Transverse colon (tissue), 4 donors: ENCODE results near the gene HUNK. TPM values are rescaled to one million over a fixed set of nuclear protein-coding genes. Genes with fewer than 3 reads are reported as not detected.

Experiments used
- DNase-seq: peaks from one replicate; pipeline ENCODE4 v3.0.0-alpha.2; 2019
- H3K27ac ChIP-seq, 4 donors: fragments of 200-600 bp; sonication (generic); 2 replicates each; pipeline ENCODE4 v1.5.1; 2016 to 2018; ENCODE audit warnings: inconsistent platforms in 4 of 4
- H3K27me3 ChIP-seq: fragments of 200-600 bp; sonication (generic); 2 replicates; pipeline ENCODE4 v1.5.1; 2017; ENCODE audit warnings: inconsistent platforms
- H3K36me3 ChIP-seq, 4 donors: fragments of 200-600 bp; sonication (generic); 2 replicates each; pipeline ENCODE4 v1.5.1; 2017 to 2019; ENCODE audit warnings: inconsistent platforms in 4 of 4
- H3K4me1 ChIP-seq, 4 donors: fragments of 200-600 bp; sonication (generic); 2 replicates each; pipeline ENCODE4 v1.5.1; 2017 to 2020; ENCODE audit warnings: inconsistent platforms in 4 of 4
- H3K4me3 ChIP-seq, 4 donors: fragments of 200-600 bp; sonication (generic); 1 replicate in 1 of 4; 2 replicates in 3 of 4; pipeline versions ENCODE4 v1.5.1 to v1.6.1; 2017 to 2019; ENCODE audit warnings: inconsistent platforms in 4 of 4
- H3K9me3 ChIP-seq, 2 donors: fragments of 200-600 bp; sonication (generic); 2 replicates each; pipeline ENCODE4 v1.5.1; 2017 to 2019; ENCODE audit warnings: inconsistent platforms in 2 of 2
- EP300 ChIP-seq: sonication (generic); formaldehyde crosslinking; IDR thresholded peaks from one replicate; pipeline ENCODE4 v1.6.1; 2017; ENCODE audit warnings: antibody characterized with exemption, low read depth
- POLR2A ChIP-seq: fragments of 450-650 bp; IDR thresholded peaks from one replicate; pipeline ENCODE4 v1.6.1; 2016; ENCODE audit warnings: antibody characterized with exemption, mild to moderate bottlenecking, moderate library complexity
- POLR2AphosphoS5 ChIP-seq, 3 donors: sonication (generic); formaldehyde crosslinking; IDR thresholded peaks; one replicate each; pipeline ENCODE4 v1.6.1; 2016; ENCODE audit warnings: antibody characterized with exemption in 3 of 3
- WGBS, 2 donors: methylation state at CpG; one replicate each; pipeline ENCODE4 v1.1.5; 2018; ENCODE audit warnings: low coverage in 1 of 2; 5-methylcytosine and 5-hydroxymethylcytosine counted together
- in situ Hi-C, 4 donors: fragments of 200-750 bp; cut with MboI; loops; one replicate each; pipeline versions ENCODE4 v1.15.0 to v1.15.1; 2017; ENCODE audit warnings: low sequenced_read_pairs in 3 of 4, low pct_ligation_motif_present in 1 of 4, low pct_unique_long_range_greater_than_20kb in 1 of 4
- intact Hi-C: fragments of 100-400 bp; cut with DNase I; formaldehyde crosslinking; loops from one replicate; pipeline ENCODE4 v1.15.1; 2023; ENCODE audit warnings: low total_unique reads
- total RNA-seq, 4 donors: library from RNA; depleted of rRNA; stranded (reverse); fragments of >200 nt; gene quantifications; one replicate each; pipeline ENCODE4 v1.1.0, GENCODE V29; 2016
- TF ChIP-seq, protein P1 (sequence below), 5 experiments: fragments of 200-600 bp in 3 of 5; fragments of 450-650 bp in 2 of 5; sonication (generic) in 3 of 5; IDR thresholded peaks; 1 replicate in 2 of 5; 2 replicates in 3 of 5; pipeline ENCODE4 v1.5.1; 2016 to 2017; ENCODE audit warnings: antibody characterized with exemption in 5 of 5, inconsistent platforms in 3 of 5, mild to moderate bottlenecking in 2 of 5, moderate library complexity in 1 of 5

HUNK gene
- total RNA-seq, 4 donors from 2014 or later: 1.8 to 6.7 (median 3.9) TPM

DNA sequence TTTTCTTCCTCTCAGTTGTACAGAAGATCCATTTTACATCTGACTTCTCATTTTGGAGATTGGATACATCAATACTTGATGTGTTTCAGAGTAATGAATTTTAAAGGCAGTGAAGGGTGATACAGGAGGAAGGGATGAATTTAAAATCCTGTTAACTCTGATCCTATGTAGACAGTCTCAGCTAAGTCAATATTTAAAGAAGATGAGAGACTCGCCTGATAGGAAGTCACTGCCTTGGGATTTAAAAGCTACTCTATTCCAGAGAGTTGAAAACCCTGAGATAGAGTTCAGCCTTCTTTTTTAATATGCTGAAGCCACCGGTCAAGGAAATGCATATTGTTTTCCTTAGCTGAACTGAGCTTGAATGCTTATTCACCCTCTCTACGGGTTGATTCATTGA lies 42.7 kb downstream of the HUNK start:
- Histone ChIP-seq H3K27me3 (no peaks in the 10 kb centered on the region), H3K4me1 (no peaks in the 10 kb centered on the region), H3K36me3 (no peaks in the 10 kb centered on the region), H3K27ac (no peak overlapping the region), H3K4me3 (no peak overlapping the region), H3K9me3 (no peaks in the 10 kb centered on the region)
- intact Hi-C loops: no loop called here
- 57 to 64% methylated on average over 3 of the region's 3 CpGs for WGBS, 2 donors
- TF ChIP-seq POLR2A: no peak
- TF ChIP-seq, protein P1, sequence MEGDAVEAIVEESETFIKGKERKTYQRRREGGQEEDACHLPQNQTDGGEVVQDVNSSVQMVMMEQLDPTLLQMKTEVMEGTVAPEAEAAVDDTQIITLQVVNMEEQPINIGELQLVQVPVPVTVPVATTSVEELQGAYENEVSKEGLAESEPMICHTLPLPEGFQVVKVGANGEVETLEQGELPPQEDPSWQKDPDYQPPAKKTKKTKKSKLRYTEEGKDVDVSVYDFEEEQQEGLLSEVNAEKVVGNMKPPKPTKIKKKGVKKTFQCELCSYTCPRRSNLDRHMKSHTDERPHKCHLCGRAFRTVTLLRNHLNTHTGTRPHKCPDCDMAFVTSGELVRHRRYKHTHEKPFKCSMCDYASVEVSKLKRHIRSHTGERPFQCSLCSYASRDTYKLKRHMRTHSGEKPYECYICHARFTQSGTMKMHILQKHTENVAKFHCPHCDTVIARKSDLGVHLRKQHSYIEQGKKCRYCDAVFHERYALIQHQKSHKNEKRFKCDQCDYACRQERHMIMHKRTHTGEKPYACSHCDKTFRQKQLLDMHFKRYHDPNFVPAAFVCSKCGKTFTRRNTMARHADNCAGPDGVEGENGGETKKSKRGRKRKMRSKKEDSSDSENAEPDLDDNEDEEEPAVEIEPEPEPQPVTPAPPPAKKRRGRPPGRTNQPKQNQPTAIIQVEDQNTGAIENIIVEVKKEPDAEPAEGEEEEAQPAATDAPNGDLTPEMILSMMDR (IDR thresholded peaks at IDR 0.05): no peak
- no peak for TF ChIP-seq EP300
- in situ Hi-C loops: no loop called here
- no peak for DNase-seq

DNA sequence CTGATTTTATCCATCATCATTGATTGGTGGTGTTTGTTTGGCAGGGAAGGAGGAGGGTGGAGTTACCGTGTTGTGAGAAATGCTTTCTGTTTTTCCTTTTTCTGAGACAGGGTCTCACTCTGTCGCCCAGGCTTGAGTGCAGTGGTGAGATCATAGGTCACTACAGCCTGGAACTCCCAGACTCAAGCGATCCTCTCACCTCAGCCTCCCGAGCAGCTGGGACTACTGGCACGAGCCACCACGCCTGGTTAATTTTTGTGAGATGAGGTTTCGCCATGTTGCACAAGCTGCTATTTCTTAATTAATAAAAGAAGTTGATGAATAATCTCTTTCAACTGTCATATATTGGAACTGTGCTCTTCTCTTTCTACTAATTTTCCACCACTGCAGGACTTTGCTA lies 44.3 kb downstream of the HUNK start:
- DNase-seq: no peak
- H3K4me3 ChIP-seq: no peak overlapping the region
- H3K4me1 ChIP-seq: no peaks in the 10 kb centered on the region
- WGBS, 2 donors: 87 to 96% methylated on average over 4 to 7 of the region's 7 CpGs
- no peaks in the 10 kb centered on the region for H3K36me3 ChIP-seq
- H3K27ac ChIP-seq: no peak overlapping the region
- H3K27me3 ChIP-seq: no peaks in the 10 kb centered on the region
- no peaks in the 10 kb centered on the region for H3K9me3 ChIP-seq
- in situ Hi-C loops (no loop called here), intact Hi-C loops (no loop called here)
- TF ChIP-seq POLR2AphosphoS5 (IDR thresholded peaks at IDR 0.05) (no peak), EP300 (no peak), POLR2A (no peak)
- TF ChIP-seq, protein P1 (IDR thresholded peaks at IDR 0.05): no peak

DNA sequence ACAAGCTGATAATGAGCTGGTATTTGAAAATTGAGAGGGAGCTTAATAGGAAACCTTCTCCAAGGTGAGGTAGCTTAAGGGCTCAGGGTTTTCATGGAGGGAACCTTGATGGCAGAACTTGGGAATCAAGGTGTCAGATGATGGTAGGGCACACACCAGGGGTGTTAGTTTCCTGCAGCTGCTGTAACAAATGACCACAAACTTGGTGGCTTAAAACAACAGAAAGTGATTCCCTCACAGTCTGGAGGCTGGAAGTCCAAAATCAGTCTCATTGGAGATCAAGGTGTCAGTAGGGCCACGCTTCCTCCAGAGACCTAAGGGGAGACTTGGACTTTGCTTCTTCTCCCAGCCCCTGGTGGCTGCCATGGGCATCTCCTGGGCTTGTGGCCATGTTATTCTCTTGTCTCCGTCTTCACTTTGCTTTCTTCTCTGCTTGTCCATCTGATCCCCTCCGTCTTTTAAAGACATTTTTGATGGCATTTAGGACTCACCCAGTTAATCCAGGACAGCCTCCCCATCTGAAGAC lies 45.5 kb downstream of the HUNK start:
- Histone ChIP-seq H3K36me3 (no peaks in the 10 kb centered on the region), H3K27ac (no peak overlapping the region), H3K9me3 (no peaks in the 10 kb centered on the region), H3K4me3 (no peak overlapping the region), H3K27me3 (no peaks in the 10 kb centered on the region), H3K4me1 (no peaks in the 10 kb centered on the region)
- intact Hi-C loops (no loop called here), in situ Hi-C loops (no loop called here)
- 88% methylated on average over 3 of the region's 3 CpGs; no CpG with 5 or more reads in 1 of the 2 donors for WGBS, 2 donors
- DNase-seq: no peak
- no peak for TF ChIP-seq POLR2AphosphoS5 (IDR thresholded peaks at IDR 0.05)
- TF ChIP-seq EP300: no peak
- no peak for TF ChIP-seq POLR2A
- TF ChIP-seq, protein P1 (IDR thresholded peaks at IDR 0.05): no peak

DNA sequence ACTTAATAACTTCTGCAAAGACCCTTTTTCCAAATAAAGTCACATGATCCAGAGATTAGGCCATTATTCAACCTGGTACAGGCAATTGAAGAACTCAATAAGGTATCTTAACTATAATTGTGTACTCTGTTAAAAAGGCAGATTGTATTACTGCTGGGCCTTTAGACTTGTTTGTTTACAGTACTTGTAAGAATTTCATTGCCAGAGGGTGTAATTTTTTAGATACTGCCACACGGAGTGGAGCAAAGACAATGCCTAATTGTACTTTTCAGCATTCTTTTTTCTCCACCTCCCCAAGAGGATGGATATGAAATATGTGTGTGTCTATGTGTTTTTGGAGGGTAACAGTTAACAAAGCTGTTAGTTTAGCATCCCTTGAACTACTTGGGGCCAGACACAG lies 47.5 kb downstream of the HUNK start:
- intact Hi-C loops (no loop called here), in situ Hi-C loops (no loop called here)
- no peaks in the 10 kb centered on the region for H3K9me3 ChIP-seq
- no peak overlapping the region for H3K4me3 ChIP-seq
- 33 to 49% methylated on average over 1 of the region's 1 CpG for WGBS, 2 donors
- no peaks in the 10 kb centered on the region for H3K4me1 ChIP-seq
- no peak overlapping the region for H3K27ac ChIP-seq
- TF ChIP-seq POLR2A: no peak
- TF ChIP-seq, protein P1 (IDR thresholded peaks at IDR 0.05): no peak
- TF ChIP-seq EP300: no peak
- no peak for TF ChIP-seq POLR2AphosphoS5 (IDR thresholded peaks at IDR 0.05)
- no peaks in the 10 kb centered on the region for H3K27me3 ChIP-seq
- no peak for DNase-seq
- H3K36me3 ChIP-seq: no peaks in the 10 kb centered on the region
